Measurements from ENCODE around the gene KANSL1. TPM values are rescaled to one million over a fixed set of nuclear protein-coding genes. Genes with fewer than 3 reads are reported as not detected.

The KANSL1 gene
- total RNA-seq, 1 donor from 2014 or later = 121 TPM

GRCh38 chr17:46061435-46061834, 131.8 kb downstream of the KANSL1 start:
- Mint-ChIP-seq H3K36me3 (ENCODE audit: low read depth) (peaks cover 14% of the 10 kb centered on the region), H3K9me3 (no peaks in the 10 kb centered on the region), H3K4me1 (peaks cover 3% of the 10 kb centered on the region), H3K4me3 (no peak overlapping the region), H3K27me3 (ENCODE audit: low read depth) (no peaks in the 10 kb centered on the region), H3K27ac (ENCODE audit: unreplicated experiment) (no peak overlapping the region)
- peak; percentile 55 for TF ChIP-seq CTCF (conservative IDR thresholded peaks at IDR 0.05)
- DNase-seq (ENCODE audit: low read depth, low spot score) = no peak

GRCh38 chr17:46060461-46060860, 132.8 kb downstream of the KANSL1 start:
- Mint-ChIP-seq H3K4me3 (no peak overlapping the region), H3K9me3 (no peaks in the 10 kb centered on the region), H3K27ac (ENCODE audit: unreplicated experiment) (no peak overlapping the region), H3K27me3 (ENCODE audit: low read depth) (no peaks in the 10 kb centered on the region), H3K36me3 (ENCODE audit: low read depth) (peaks cover 9% of the 10 kb centered on the region), H3K4me1 (peaks cover 3% of the 10 kb centered on the region)
- DNase-seq (ENCODE audit: low read depth, low spot score) = no peak
- TF ChIP-seq CTCF (conservative IDR thresholded peaks at IDR 0.05) = no peak

GRCh38 chr17:46059486-46059885, 133.7 kb downstream of the KANSL1 start:
- H3K27ac Mint-ChIP-seq (ENCODE audit: unreplicated experiment) = no peak overlapping the region
- DNase-seq (ENCODE audit: low read depth, low spot score) = no peak
- H3K4me1 Mint-ChIP-seq = peaks cover 3% of the 10 kb centered on the region

GRCh38 chr17:46057366-46057765, 135.9 kb downstream of the KANSL1 start:
- no peaks in the 10 kb centered on the region for H3K27me3 Mint-ChIP-seq (ENCODE audit: low read depth)
- no peaks in the 10 kb centered on the region for H3K9me3 Mint-ChIP-seq
- no peak overlapping the region for H3K27ac Mint-ChIP-seq (ENCODE audit: unreplicated experiment)
- H3K36me3 Mint-ChIP-seq (ENCODE audit: low read depth) = peaks cover 13% of the 10 kb centered on the region
- peaks cover 3% of the 10 kb centered on the region for H3K4me1 Mint-ChIP-seq
- no peak for TF ChIP-seq CTCF (conservative IDR thresholded peaks at IDR 0.05)
- DNase-seq (ENCODE audit: low read depth, low spot score) = no peak
- no peak overlapping the region for H3K4me3 Mint-ChIP-seq

More at GRCh38 chr17:46059486-46059885, 133.7 kb downstream of the KANSL1 start:
- Mint-ChIP-seq H3K36me3 (ENCODE audit: low read depth) (peaks cover 7% of the 10 kb centered on the region), H3K27me3 (ENCODE audit: low read depth) (no peaks in the 10 kb centered on the region), H3K4me3 (peak overlapping the region; percentile 22), H3K9me3 (no peaks in the 10 kb centered on the region)
- no peak for TF ChIP-seq CTCF (conservative IDR thresholded peaks at IDR 0.05)

- Mint-ChIP-seq H3K4me3 (no peak overlapping the region), H3K36me3 (ENCODE audit: low read depth) (peaks cover 17% of the 10 kb centered on the region), H3K27me3 (ENCODE audit: low read depth) (no peaks in the 10 kb centered on the region), H3K9me3 (no peaks in the 10 kb centered on the region), H3K27ac (ENCODE audit: unreplicated experiment) (no peak overlapping the region), H3K4me1 (peaks cover 4% of the 10 kb centered on the region)
- DNase-seq (ENCODE audit: low read depth, low spot score) = no peak
- TF ChIP-seq CTCF (conservative IDR thresholded peaks at IDR 0.05) = no peak
These were observed 136.4 kb downstream of the KANSL1 start for GRCh38 chr17:46056800-46057304.

Data from neural crest cell (in vitro differentiated cells).